ENCODE measurements around the gene TCF12.

GRCh38 chr15:57253082-57253481 is 334.6 kb downstream of the TCF12 start:
- TF ChIP-seq CTCF (conservative IDR thresholded peaks at IDR 0.05; ENCODE audit: low read length): no peak
- no peak for TF ChIP-seq EZH2phosphoT487 (IDR thresholded peaks at IDR 0.05; ENCODE audit: borderline replicate concordance)
